Smooth muscle cell (in vitro differentiated cells): Measurements from ENCODE around the gene XK. TPM values are rescaled to one million over a fixed set of nuclear protein-coding genes. Genes with fewer than 3 reads are reported as not detected.

Source experiments
- DNase-seq: peaks from one replicate; lab custom pipeline; 2025; ENCODE audit not compliant: unreplicated experiment; lab: John Stamatoyannopoulos, UW
- H2AFZ ChIP-seq: fragments of 200-600 bp; sonication (generic); 2 replicates; pipeline ENCODE4 v1.6.0; 2016; ENCODE audit warnings: antibody characterized with exemption, low read depth, mild to moderate bottlenecking
- H3F3A ChIP-seq: fragments of 200-600 bp; sonication (generic); 2 replicates; pipeline ENCODE4 v1.6.0; 2017; ENCODE audit warnings: antibody characterized with exemption, low read depth
- H3K27ac ChIP-seq: fragments of 200-600 bp; sonication (generic); 2 replicates; pipeline ENCODE4 v1.5.1; 2016; ENCODE audit warnings: low read depth, mild to moderate bottlenecking
- H3K27me3 ChIP-seq: fragments of 200-600 bp; sonication (generic); 2 replicates; pipeline ENCODE4 v1.6.1; 2016; ENCODE audit warnings: low read depth, mild to moderate bottlenecking
- H3K36me3 ChIP-seq: fragments of 200-600 bp; sonication (generic); 2 replicates; pipeline ENCODE4 v1.5.1; 2016; ENCODE audit warnings: low read depth
- H3K4me1 ChIP-seq: fragments of 200-600 bp; sonication (generic); 2 replicates; pipeline ENCODE4 v1.5.1; 2016; ENCODE audit warnings: low read depth
- H3K4me2 ChIP-seq: fragments of 200-600 bp; sonication (generic); 2 replicates; pipeline ENCODE4 v1.6.0; 2016; ENCODE audit warnings: mild to moderate bottlenecking
- H3K4me3 ChIP-seq: fragments of 200-600 bp; sonication (generic); 2 replicates; pipeline ENCODE4 v1.5.1; 2016; ENCODE audit warnings: mild to moderate bottlenecking
- H3K79me2 ChIP-seq: fragments of 200-600 bp; sonication (generic); 2 replicates; pipeline ENCODE4 v1.6.0; 2016; ENCODE audit warnings: low read depth, mild to moderate bottlenecking
- H3K9ac ChIP-seq: fragments of 200-600 bp; sonication (generic); 2 replicates; pipeline ENCODE4 v1.6.0; 2016; ENCODE audit warnings: low read depth
- H3K9me3 ChIP-seq: fragments of 200-600 bp; sonication (generic); replicated peaks from 2 replicates; pipeline ENCODE4 v1.5.1; 2016; ENCODE audit warnings: low read depth
- H4K20me1 ChIP-seq: fragments of 200-600 bp; sonication (generic); 2 replicates; pipeline ENCODE4 v1.6.0; 2016; ENCODE audit warnings: low read depth
- WGBS: methylation state at CpG from one replicate; pipeline ENCODE4 v1.1.7; 2016; ENCODE audit warnings: low lambda C conversion rate; 5-methylcytosine and 5-hydroxymethylcytosine counted together
- polyA plus RNA-seq: library from polyadenylated mRNA; unstranded; fragments of >200 nt; fragmentation: Nextera tagmentation; extraction: Ambion mirVana; gene quantifications from 2 replicates; pipeline ENCODE4 v1.2.1, GENCODE V29; 2016
- total RNA-seq: library from RNA; depleted of rRNA; stranded (reverse); fragments of >200 nt; gene quantifications from 2 replicates; pipeline ENCODE4 v1.2.3, GENCODE V29; 2014
- TF ChIP-seq, protein P1 (sequence below): fragments of 200-600 bp; sonication (generic); IDR thresholded peaks from 2 replicates; pipeline ENCODE4 v1.5.1; 2017; ENCODE audit warnings: borderline replicate concordance, mild to moderate bottlenecking, antibody characterized with exemption; ENCODE audit not compliant: insufficient read depth, poor library complexity, severe bottlenecking

Gene XK
- total and polyA plus RNA-seq, 2 experiments from 2014 or later: 0.13 TPM; not detected in 1

DNA sequence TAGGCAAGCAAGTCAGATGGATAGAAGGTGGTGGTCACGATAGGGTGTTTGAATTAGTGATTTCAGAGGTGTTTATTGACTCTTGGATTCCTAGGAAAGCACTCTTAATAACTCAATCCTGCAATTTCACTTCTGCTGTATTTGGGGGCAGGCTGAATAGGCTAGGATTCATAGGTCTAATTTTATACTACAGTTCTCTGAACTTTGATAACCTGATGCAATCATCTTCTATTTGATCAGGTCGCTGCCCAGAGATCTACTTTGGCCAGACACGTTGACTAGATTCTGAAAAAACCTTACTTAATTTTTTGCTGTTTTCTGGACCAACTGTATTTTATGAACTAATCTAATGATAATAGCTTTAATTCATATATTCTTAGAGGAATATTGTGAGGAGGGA is 26.4 kb downstream of the XK start:
- Histone ChIP-seq H3K27ac (no peak overlapping the region), H2AFZ (no peak overlapping the region), H3K27me3 (no peaks in the 10 kb centered on the region), H3K4me1 (no peaks in the 10 kb centered on the region), H3K9me3 (no peaks in the 10 kb centered on the region), H3K9ac (no peak overlapping the region), H3F3A (no peaks in the 10 kb centered on the region), H3K36me3 (no peaks in the 10 kb centered on the region), H3K4me2 (no peak overlapping the region), H3K79me2 (no peaks in the 10 kb centered on the region), H3K4me3 (no peak overlapping the region), H4K20me1 (no peaks in the 10 kb centered on the region)
- 60% methylated on average over 3 of the region's 3 CpGs for WGBS
- TF ChIP-seq, protein P1, sequence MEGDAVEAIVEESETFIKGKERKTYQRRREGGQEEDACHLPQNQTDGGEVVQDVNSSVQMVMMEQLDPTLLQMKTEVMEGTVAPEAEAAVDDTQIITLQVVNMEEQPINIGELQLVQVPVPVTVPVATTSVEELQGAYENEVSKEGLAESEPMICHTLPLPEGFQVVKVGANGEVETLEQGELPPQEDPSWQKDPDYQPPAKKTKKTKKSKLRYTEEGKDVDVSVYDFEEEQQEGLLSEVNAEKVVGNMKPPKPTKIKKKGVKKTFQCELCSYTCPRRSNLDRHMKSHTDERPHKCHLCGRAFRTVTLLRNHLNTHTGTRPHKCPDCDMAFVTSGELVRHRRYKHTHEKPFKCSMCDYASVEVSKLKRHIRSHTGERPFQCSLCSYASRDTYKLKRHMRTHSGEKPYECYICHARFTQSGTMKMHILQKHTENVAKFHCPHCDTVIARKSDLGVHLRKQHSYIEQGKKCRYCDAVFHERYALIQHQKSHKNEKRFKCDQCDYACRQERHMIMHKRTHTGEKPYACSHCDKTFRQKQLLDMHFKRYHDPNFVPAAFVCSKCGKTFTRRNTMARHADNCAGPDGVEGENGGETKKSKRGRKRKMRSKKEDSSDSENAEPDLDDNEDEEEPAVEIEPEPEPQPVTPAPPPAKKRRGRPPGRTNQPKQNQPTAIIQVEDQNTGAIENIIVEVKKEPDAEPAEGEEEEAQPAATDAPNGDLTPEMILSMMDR: no peak
- DNase-seq: no peak

DNA sequence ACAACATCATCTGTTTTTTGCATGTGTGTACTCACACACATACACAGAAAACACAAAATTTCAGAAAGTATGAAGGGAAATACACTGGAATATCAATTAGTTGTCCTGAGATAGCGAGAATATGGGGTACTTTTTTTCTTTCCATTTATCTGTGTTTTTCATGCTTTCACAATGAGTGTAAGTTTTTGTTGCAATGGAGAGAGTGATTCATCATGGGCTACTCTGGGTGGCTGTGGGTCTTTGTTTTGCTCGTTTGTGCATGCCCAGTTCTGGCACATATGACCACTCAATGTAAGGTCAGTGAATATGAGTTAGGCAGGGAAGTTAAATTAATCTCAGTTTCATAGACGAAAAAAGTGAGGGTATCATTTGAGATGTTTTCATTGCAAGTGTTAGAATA is 26.9 kb downstream of the XK start:
- no peak overlapping the region for H3K27ac ChIP-seq
- no peaks in the 10 kb centered on the region for H3K27me3 ChIP-seq
- TF ChIP-seq, protein P1: no peak
- H3K9me3 ChIP-seq: no peaks in the 10 kb centered on the region
- H3K4me2 ChIP-seq: no peak overlapping the region
- no peaks in the 10 kb centered on the region for H4K20me1 ChIP-seq
- WGBS: 51% methylated on average over 3 of the region's 3 CpGs
- no peak overlapping the region for H3K9ac ChIP-seq
- H3K4me3 ChIP-seq: no peak overlapping the region
- H2AFZ ChIP-seq: no peak overlapping the region
- DNase-seq: no peak
- H3K79me2 ChIP-seq: no peaks in the 10 kb centered on the region
- H3K4me1 ChIP-seq: no peaks in the 10 kb centered on the region
- no peaks in the 10 kb centered on the region for H3F3A ChIP-seq
- no peaks in the 10 kb centered on the region for H3K36me3 ChIP-seq

DNA sequence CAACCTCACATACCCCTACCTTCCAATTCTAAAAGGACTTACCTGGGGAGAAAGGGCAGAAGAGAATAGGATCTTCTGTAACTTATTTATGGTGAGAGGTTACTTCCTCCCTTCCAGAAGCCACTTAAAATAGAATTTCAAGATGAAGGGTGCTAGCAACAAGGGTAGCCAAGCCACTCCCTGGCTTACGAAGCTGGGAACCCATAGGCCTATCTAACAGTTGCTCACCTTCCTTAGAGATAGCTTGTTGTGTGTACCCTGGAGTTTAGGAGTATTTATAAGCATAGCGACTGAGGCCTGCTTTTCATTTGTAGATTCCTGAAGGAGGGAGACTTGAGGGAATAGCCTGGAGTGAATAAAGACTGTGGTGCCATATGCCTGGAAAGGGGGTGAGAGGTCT is 28.9 kb downstream of the XK start:
- 80% methylated on average over 2 of the region's 2 CpGs for WGBS
- Histone ChIP-seq H4K20me1 (no peaks in the 10 kb centered on the region), H3K4me2 (no peak overlapping the region), H3K4me1 (no peaks in the 10 kb centered on the region), H3K27ac (no peak overlapping the region), H2AFZ (no peak overlapping the region), H3F3A (no peaks in the 10 kb centered on the region), H3K27me3 (no peaks in the 10 kb centered on the region), H3K9ac (no peak overlapping the region), H3K36me3 (no peaks in the 10 kb centered on the region), H3K79me2 (no peaks in the 10 kb centered on the region), H3K4me3 (no peak overlapping the region), H3K9me3 (no peaks in the 10 kb centered on the region)
- no peak for DNase-seq
- TF ChIP-seq, protein P1: no peak

- TF ChIP-seq, protein P1: no peak
- no peak overlapping the region for H3K4me2 ChIP-seq
- no peak overlapping the region for H2AFZ ChIP-seq
- no peaks in the 10 kb centered on the region for H3F3A ChIP-seq
- no peaks in the 10 kb centered on the region for H3K4me1 ChIP-seq
- H3K9ac ChIP-seq: no peak overlapping the region
- H3K27ac ChIP-seq: no peak overlapping the region
- H3K9me3 ChIP-seq: no peaks in the 10 kb centered on the region
- H3K36me3 ChIP-seq: no peaks in the 10 kb centered on the region
- no peaks in the 10 kb centered on the region for H3K79me2 ChIP-seq
- H3K27me3 ChIP-seq: no peaks in the 10 kb centered on the region
- DNase-seq: no peak
- H3K4me3 ChIP-seq: no peak overlapping the region
- H4K20me1 ChIP-seq: no peaks in the 10 kb centered on the region
Observed at GRCh38 chrX:37716602-37717001, 31.0 kb downstream of the XK start.
